GM10266 (cell line): ENCODE data around the gene REXO1.

ENCODE experiments used
- DNase-seq: peaks from one replicate; pipeline ENCODE4 v3.0.0; 2012; ENCODE audit errors: extremely low spot score
- CTCF ChIP-seq: IDR thresholded peaks from 2 replicates; pipeline ENCODE4 v1.5.1; 2012; ENCODE audit warnings: mild to moderate bottlenecking, low read depth; ENCODE audit not compliant: control insufficient read depth, insufficient read depth; ENCODE audit errors: missing control alignments

The REXO1 gene

GRCh38 chr19:1816530-1817298 lies 31.6 kb downstream of the REXO1 start:
- TF ChIP-seq CTCF, result no peak

GRCh38 chr19:1815605-1816529 lies 32.4 kb downstream of the REXO1 start:
- DNase-seq, result no peak
- no peak for TF ChIP-seq CTCF

More at GRCh38 chr19:1816530-1817298, 31.6 kb downstream of the REXO1 start:
- DNase-seq, result no peak

- TF ChIP-seq CTCF, result no peak
- no peak for DNase-seq
These were observed 33.3 kb downstream of the REXO1 start for GRCh38 chr19:1814833-1815604.

GRCh38 chr19:1814391-1814790 lies 33.9 kb downstream of the REXO1 start:
- no peak for DNase-seq
- no peak for TF ChIP-seq CTCF

- TF ChIP-seq CTCF, result no peak
- no peak for DNase-seq
These were observed 34.8 kb downstream of the REXO1 start for GRCh38 chr19:1813192-1814182.
